GM23248 (cell line): ENCODE data around the gene CRLF3.

Source experiments
- EZH2 ChIP-seq: fragments of 200-600 bp; sonication (generic); IDR thresholded peaks from 2 replicates; pipeline ENCODE4 v1.6.1; 2018; ENCODE audit warnings: antibody characterized with exemption, mild to moderate bottlenecking; ENCODE audit not compliant: insufficient read depth, poor library complexity, severe bottlenecking
- EZH2phosphoT487 ChIP-seq: fragments of 200-600 bp; sonication (generic); IDR thresholded peaks from 2 replicates; pipeline ENCODE4 v1.6.1; 2018; ENCODE audit warnings: antibody characterized with exemption, moderate library complexity, mild to moderate bottlenecking, low read depth; ENCODE audit not compliant: insufficient read depth

DNA sequence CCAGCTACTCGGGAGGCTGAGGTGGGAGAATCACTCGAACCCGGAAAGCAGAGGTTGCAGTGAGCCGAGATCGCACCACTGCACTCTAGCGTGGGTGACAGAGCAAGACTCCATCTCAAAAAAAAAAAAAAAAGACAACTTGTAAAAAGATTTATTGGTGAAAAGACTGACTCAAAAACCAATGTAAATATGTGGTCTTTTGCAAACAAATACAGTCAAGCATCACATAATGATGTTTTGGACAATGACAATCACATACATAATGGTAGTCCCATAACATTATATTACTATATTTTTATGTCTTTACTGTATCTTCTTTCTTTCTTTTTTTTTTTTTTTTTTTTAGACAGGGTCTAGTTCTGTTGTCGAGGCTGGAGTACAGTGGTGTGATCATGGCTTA, 8.3 kb downstream of the CRLF3 start:
- TF ChIP-seq EZH2 (no peak), EZH2phosphoT487 (no peak)
